H54 (cell line): ENCODE data around the gene STARD9.
A peak's percentile ranks its signal among the peaks of the same experiment; 100 is the strongest.
"Not testable (repeated sequence)": the region's sequence is repeated elsewhere in the genome, so short reads cannot be mapped to it uniquely, and the experiment has no call there.

Source experiments
- DNase-seq: peaks from one replicate; pipeline ENCODE4 v3.0.0; 2011; ENCODE audit warnings: low spot score, mixed read lengths; ENCODE audit not compliant: insufficient read length
- FAIRE-seq: peaks from 3 replicates; lab custom pipeline; 2011; peaks lifted over from hg19 to GRCh38; lab: Jason Lieb, UNC
- POLR2A ChIP-seq: IDR thresholded peaks from 2 replicates; pipeline ENCODE4 v1.6.1; 2011; ENCODE audit warnings: low read depth, mild to moderate bottlenecking, low read length

The STARD9 gene

GRCh38 chr15:42742149-42742548 lies 166.7 kb downstream of the STARD9 start:
- DNase-seq (no peak), FAIRE-seq (no peak)
- no peak for TF ChIP-seq POLR2A

GRCh38 chr15:42744195-42744594 lies 168.8 kb downstream of the STARD9 start:
- FAIRE-seq (peak; percentile 62), DNase-seq (no peak)
- TF ChIP-seq POLR2A = no peak

GRCh38 chr15:42749266-42749665 lies 173.9 kb downstream of the STARD9 start:
- FAIRE-seq = no peak
- DNase-seq = no peak
- TF ChIP-seq POLR2A = no peak

DNA sequence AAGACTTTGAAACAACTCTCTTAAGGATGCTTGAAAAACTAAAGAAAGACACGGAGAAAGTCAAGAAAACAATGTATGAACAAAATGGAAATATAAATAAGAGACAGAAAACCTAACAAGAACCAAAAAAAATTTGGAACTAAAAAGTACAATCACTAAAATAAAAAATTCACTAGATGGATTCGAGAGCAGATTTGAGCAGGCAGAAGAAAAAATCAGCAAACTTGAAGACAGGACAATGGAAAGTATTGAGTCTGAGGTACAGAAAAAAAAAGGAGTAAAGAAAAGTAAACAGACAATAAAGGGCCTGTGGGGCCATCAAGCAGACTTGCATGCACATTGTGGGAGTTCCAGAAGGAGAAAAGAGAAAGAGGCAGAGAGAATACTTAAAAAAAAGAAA lies 174.9 kb downstream of the STARD9 start:
- no peak for TF ChIP-seq POLR2A
- no peak for DNase-seq
- no peak for FAIRE-seq

- DNase-seq (no peak), FAIRE-seq (no peak)
- no peak for TF ChIP-seq POLR2A
Measured at GRCh38 chr15:42759093-42759492, 183.7 kb downstream of the STARD9 start.

- TF ChIP-seq POLR2A = no peak
- FAIRE-seq (no peak), DNase-seq (no peak)
Measured at GRCh38 chr15:42760759-42761158, 185.4 kb downstream of the STARD9 start.

GRCh38 chr15:42761813-42762212 lies 186.4 kb downstream of the STARD9 start:
- not testable (repeated sequence) for FAIRE-seq, DNase-seq

GRCh38 chr15:42764154-42764731 lies 188.8 kb downstream of the STARD9 start:
- not testable (repeated sequence) for FAIRE-seq, DNase-seq

- DNase-seq, FAIRE-seq: not testable (repeated sequence)
Measured at GRCh38 chr15:42766109-42766508, 190.7 kb downstream of the STARD9 start.
